K562 (cell line): ENCODE data around the gene IARS1. TPM values are rescaled to one million over a fixed set of nuclear protein-coding genes. Genes with fewer than 3 reads are reported as not detected.

Experiments
- ATAC-seq: fragments of 200-7000 bp; cut with Tn5 transposase; 3 replicates; pipeline ENCODE4 v1.9.1; 2020; ENCODE audit warnings: moderate library complexity
- BruUV-seq: library from RNA; stranded (reverse); fragments of 400-500 nt; replicated peaks from 2 replicates; lab custom pipeline; 2021; lab: Mats Ljungman, UMichigan
- CTCF ChIA-PET: fragments of 300-600 bp; formaldehyde crosslinking; extraction: SDS; loops from one replicate; lab custom pipeline; 2021; ENCODE audit warnings: low intra/inter-chr PET ratio; lab: Yijun Ruan, JAX
- POLR2A ChIA-PET: fragments of 300-600, 350-650 bp; sonication (Branson Sonifier 250); formaldehyde crosslinking; extraction: SDS; loops from one replicate; lab custom pipeline; 2021; ENCODE audit warnings: antibody characterized with exemption, inconsistent platforms; lab: Yijun Ruan, JAX
- DNase-seq, 4 experiments: peaks; one replicate each; pipeline versions ENCODE4 v3.0.0 to v3.0.0-alpha.2; 2011 to 2018; ENCODE audit warnings: low spot score in 3 of 4, mixed read lengths in 3 of 4; ENCODE audit errors: extremely low read depth in 1 of 4
- FAIRE-seq: peaks from 2 replicates; lab custom pipeline; 2011; peaks lifted over from hg19 to GRCh38; lab: Jason Lieb, UNC
- H2AFZ ChIP-seq: 2 replicates; pipeline ENCODE4 v1.6.0; 2011; ENCODE audit warnings: low read depth, low read length, control low read depth, inconsistent platforms
- H3K27ac ChIP-seq: fragments of 200-600 bp; 3 replicates; pipeline ENCODE4 v1.8.0; 2011; ENCODE audit warnings: low read depth, mild to moderate bottlenecking, control low read depth, inconsistent platforms, low read length, moderate library complexity, mixed read lengths; ENCODE audit errors: extremely low read depth
- H3K27me3 ChIP-seq, 2 experiments: fragments of 300-600 bp in 1 of 2; 2 replicates in 1 of 2; 3 replicates in 1 of 2; pipeline versions ENCODE4 v1.6.0 to v1.8.0; 2011; ENCODE audit warnings: inconsistent platforms in 2 of 2, low read length in 2 of 2, mild to moderate bottlenecking in 1 of 2, mixed read lengths in 1 of 2, moderate library complexity in 1 of 2; ENCODE audit not compliant: control insufficient read depth in 2 of 2, insufficient read depth in 2 of 2
- H3K36me3 ChIP-seq: fragments of 300-600 bp; 3 replicates; pipeline ENCODE4 v1.8.0; 2011; ENCODE audit warnings: mild to moderate bottlenecking, low read length, inconsistent platforms; ENCODE audit not compliant: control insufficient read depth, insufficient read depth
- H3K4me1 ChIP-seq, 2 experiments: fragments of 200-600 bp in 1 of 2; replicated peaks in 1 of 2; 2 replicates in 1 of 2; 3 replicates in 1 of 2; pipeline versions ENCODE4 v1.5.1 to v1.8.0; 2011; ENCODE audit warnings: inconsistent platforms in 2 of 2, low read length in 2 of 2, mild to moderate bottlenecking in 1 of 2, mixed read lengths in 1 of 2, moderate library complexity in 1 of 2; ENCODE audit not compliant: control insufficient read depth in 2 of 2, insufficient read depth in 2 of 2
- H3K4me2 ChIP-seq: 2 replicates; pipeline ENCODE4 v1.6.1; 2011; ENCODE audit warnings: low read length, control low read depth, inconsistent platforms, mixed read lengths; ENCODE audit not compliant: insufficient read depth
- H3K4me3 ChIP-seq: fragments of 200-600 bp; sonication (generic), shearing (Covaris generic); 2 replicates; pipeline ENCODE4 v1.5.1; 2016; ENCODE audit warnings: control low read depth, inconsistent platforms
- H3K79me2 ChIP-seq: fragments of 200-600 bp; 3 replicates; pipeline ENCODE4 v1.8.0; 2011; ENCODE audit warnings: low read length, inconsistent platforms; ENCODE audit not compliant: control insufficient read depth, insufficient read depth
- H3K9ac ChIP-seq, 2 experiments: 2 replicates each; pipeline versions ENCODE4 v1.6.0 to v1.6.1; 2011; ENCODE audit warnings: low read depth in 2 of 2, low read length in 2 of 2, control low read depth in 1 of 2, inconsistent platforms in 1 of 2, mild to moderate bottlenecking in 1 of 2, mixed read lengths in 1 of 2; ENCODE audit not compliant: insufficient read depth in 1 of 2
- H3K9me1 ChIP-seq: one replicate; pipeline ENCODE4 v1.6.0; 2011; ENCODE audit warnings: inconsistent platforms, mild to moderate bottlenecking, low read length, moderate library complexity; ENCODE audit not compliant: control insufficient read depth, insufficient read depth
- H3K9me3 ChIP-seq: replicated peaks from 2 replicates; pipeline ENCODE4 v1.5.1; 2011; ENCODE audit warnings: low read depth, low read length, inconsistent platforms; ENCODE audit not compliant: control insufficient read depth, insufficient read depth
- H4K20me1 ChIP-seq: replicated peaks from 2 replicates; pipeline ENCODE4 v1.6.1; 2011; ENCODE audit warnings: low read length, inconsistent platforms, mixed read lengths; ENCODE audit not compliant: control insufficient read depth, insufficient read depth
- BRD4 ChIP-seq: fragments of 200-600 bp; sonication (generic); IDR thresholded peaks from 2 replicates; pipeline ENCODE4 v1.6.1; 2017; ENCODE audit warnings: inconsistent platforms
- POLR2B ChIP-seq: fragments of 450-650 bp; IDR thresholded peaks from 2 replicates; pipeline ENCODE4 v1.6.1; 2018; ENCODE audit warnings: low read depth; ENCODE audit not compliant: partially characterized antibody
- RAD21 ChIP-seq, 2 experiments: fragments of 250-450 bp in 1 of 2; fragments of 450-650 bp in 1 of 2; sonication (Bioruptor Pico) in 1 of 2; formaldehyde crosslinking in 1 of 2; IDR thresholded peaks in 1 of 2; conservative IDR thresholded peaks in 1 of 2; 2 replicates each; pipeline versions ENCODE4 v1.4.0 to v1.8.0; 2020 to 2022; ENCODE audit warnings: mild to moderate bottlenecking in 2 of 2, moderate library complexity in 1 of 2
- SMC3 ChIP-seq: conservative IDR thresholded peaks from 2 replicates; pipeline ENCODE4 v1.6.1; 2011; ENCODE audit warnings: low read depth, low read length, improper control_type of control experiment; ENCODE audit not compliant: insufficient read depth
- WGBS: fragments of 100-300 bp; shearing (Covaris generic); methylation state at CpG from one replicate; pipeline ENCODE4 v1.1.6; 2016; ENCODE audit warnings: low coverage, mixed read lengths; ENCODE audit not compliant: insufficient coverage; ENCODE audit errors: missing lambda C conversion rate; 5-methylcytosine and 5-hydroxymethylcytosine counted together
- in situ Hi-C: fragments of 300-500 bp; cut with MboI; formaldehyde crosslinking; loops from 4 replicates; pipeline ENCODE4 v1.15.0; 2018; ENCODE audit warnings: inconsistent platforms, mixed read lengths
- intact Hi-C: fragments of 100-400 bp; cut with micrococcal nuclease; formaldehyde crosslinking; loops from 2 replicates; pipeline ENCODE4 v1.14.2; 2022
- polyA plus RNA-seq, 8 experiments: library from polyadenylated mRNA; depleted of rRNA in 4 of 8; stranded (reverse) in 5 of 8; unstranded in 3 of 8; fragments of >200 nt; fragmentation: Nextera tagmentation in 2 of 8; fragmentation: Illumina TruSeq in 1 of 8; extraction: Ambion mirVana in 2 of 8; extraction: Trizol in 1 of 8; gene quantifications; 2 replicates each; pipeline versions ENCODE4 v1.2.1 to v1.2.3, GENCODE V29; 2011 to 2014; ENCODE audit warnings: inconsistent platforms in 1 of 8, missing spikeins in 1 of 8
- total RNA-seq, 7 experiments: library from RNA; depleted of rRNA in 6 of 7; stranded (reverse); fragments of >200 nt in 6 of 7; fragmentation: Illumina TruSeq in 2 of 7; extraction: Trizol in 2 of 7; gene quantifications; 2 replicates each; pipeline versions ENCODE4 v1.2.1 to v1.2.3, GENCODE V29; 2011 to 2021; ENCODE audit warnings: low replicate concordance in 1 of 7
- TF ChIP-seq, protein P1 (sequence below), 3 experiments: fragments of 200-800 bp in 1 of 3; fragments of 250-450 bp in 1 of 3; fragments of 450-650 bp in 1 of 3; sonication (Bioruptor Pico) in 1 of 3; sonication (Bioruptor generic) in 1 of 3; formaldehyde crosslinking in 1 of 3; IDR thresholded peaks; 2 replicates each; pipeline versions ENCODE4 v1.6.1 to v1.8.0; 2016 to 2022; ENCODE audit warnings: mild to moderate bottlenecking in 2 of 3, missing genetic modification characterization in 2 of 3, missing compliant biosample characterization in 1 of 3, moderate library complexity in 1 of 3
- TF ChIP-seq, protein P2 (sequence below), 3 experiments: IDR thresholded peaks in 2 of 3; conservative IDR thresholded peaks in 1 of 3; 2 replicates each; pipeline ENCODE4 v1.5.1; 2011 to 2012; ENCODE audit warnings: low read length in 3 of 3, mild to moderate bottlenecking in 3 of 3, control low read depth in 2 of 3, improper control_type of control experiment in 1 of 3, inconsistent platforms in 1 of 3, low read depth in 1 of 3, mixed read lengths in 1 of 3, moderate library complexity in 1 of 3; ENCODE audit not compliant: insufficient read depth in 2 of 3
- TF ChIP-seq, protein P3 (sequence below): fragments of 450-650 bp; formaldehyde crosslinking; IDR thresholded peaks from 2 replicates; pipeline ENCODE4 v1.4.0; 2020; ENCODE audit warnings: mild to moderate bottlenecking, moderate library complexity

The IARS1 gene
- total and polyA plus RNA-seq, 9 of the 15 experiments (the other 6 are each of a cell fraction or from before 2014, with no cell fraction given), result 119 to 371 (median 234) TPM

DNA sequence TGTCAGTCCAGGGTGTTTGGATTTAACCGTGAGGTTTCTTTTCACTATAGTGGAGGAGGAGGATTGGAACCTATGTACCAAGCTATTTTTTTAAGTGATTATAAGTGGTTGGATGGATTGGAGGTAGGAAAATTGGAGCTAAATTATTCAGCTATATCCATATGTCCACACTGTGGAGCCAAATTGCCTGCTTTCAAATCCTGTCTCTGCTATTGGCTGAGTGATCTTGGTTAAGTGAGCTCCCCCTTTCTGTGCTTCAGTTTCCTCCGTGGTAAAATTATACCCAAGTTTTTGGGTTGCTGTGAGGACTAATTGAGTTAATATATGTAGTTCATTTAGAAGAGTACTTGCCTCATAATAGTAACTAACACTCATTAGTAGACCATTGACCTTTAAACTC is 34.7 kb upstream of the IARS1 start:
- 26% methylated on average over 2 of the region's 2 CpGs for WGBS
- POLR2A ChIA-PET, result interaction anchor here (0.6 to 1.3 kb wide), 4 partner anchors 16 to 436 kb away, joined by 3 to 4 read pairs (median 3); no protein-coding TSS in a partner anchor
- FAIRE-seq (peak; percentile 74), ATAC-seq (peak; percentile 36), DNase-seq (peak in 2 of 4 experiments; percentile 58 to 61)
- Histone ChIP-seq H3K9me3 (no peaks in the 10 kb centered on the region), H3K4me3 (no peak overlapping the region), H3K79me2 (peaks cover 51% of the 10 kb centered on the region), H3K9me1 (no peaks in the 10 kb centered on the region), H3K36me3 (peaks cover 20% of the 10 kb centered on the region), H3K4me2 (no peak overlapping the region), H3K4me1 (peaks cover 5 to 16% of the 10 kb centered on the region in 2 experiments; a peak in 3 of 5 replicates), H4K20me1 (no peaks in the 10 kb centered on the region), H3K27ac (no peak overlapping the region), H3K9ac (no peak overlapping the region), H2AFZ (no peak overlapping the region), H3K27me3 (no peaks in the 10 kb centered on the region)
- intact Hi-C loops (loop anchor here (2.0 to 5.0 kb wide), 3 partner anchors 109 to 307 kb away; no protein-coding TSS in a partner anchor), in situ Hi-C loops (loop anchor here (10.0 kb wide), 1 partner anchor 307 kb away; no protein-coding TSS in a partner anchor)
- CTCF ChIA-PET, result interaction anchor here (1.5 to 2.9 kb wide), 2 partner anchors 111 to 306 kb away, joined by 13 to 14 read pairs; no protein-coding TSS in a partner anchor
- BruUV-seq, result no TSS peak
- no peak for TF ChIP-seq POLR2B
- peak; percentile 61 to 74 for TF ChIP-seq RAD21 (CRISPR knock-in tag; conservative IDR thresholded peaks at IDR 0.05 in 1 of 2, IDR thresholded peaks at IDR 0.05 in 1 of 2)
- TF ChIP-seq, protein P1, sequence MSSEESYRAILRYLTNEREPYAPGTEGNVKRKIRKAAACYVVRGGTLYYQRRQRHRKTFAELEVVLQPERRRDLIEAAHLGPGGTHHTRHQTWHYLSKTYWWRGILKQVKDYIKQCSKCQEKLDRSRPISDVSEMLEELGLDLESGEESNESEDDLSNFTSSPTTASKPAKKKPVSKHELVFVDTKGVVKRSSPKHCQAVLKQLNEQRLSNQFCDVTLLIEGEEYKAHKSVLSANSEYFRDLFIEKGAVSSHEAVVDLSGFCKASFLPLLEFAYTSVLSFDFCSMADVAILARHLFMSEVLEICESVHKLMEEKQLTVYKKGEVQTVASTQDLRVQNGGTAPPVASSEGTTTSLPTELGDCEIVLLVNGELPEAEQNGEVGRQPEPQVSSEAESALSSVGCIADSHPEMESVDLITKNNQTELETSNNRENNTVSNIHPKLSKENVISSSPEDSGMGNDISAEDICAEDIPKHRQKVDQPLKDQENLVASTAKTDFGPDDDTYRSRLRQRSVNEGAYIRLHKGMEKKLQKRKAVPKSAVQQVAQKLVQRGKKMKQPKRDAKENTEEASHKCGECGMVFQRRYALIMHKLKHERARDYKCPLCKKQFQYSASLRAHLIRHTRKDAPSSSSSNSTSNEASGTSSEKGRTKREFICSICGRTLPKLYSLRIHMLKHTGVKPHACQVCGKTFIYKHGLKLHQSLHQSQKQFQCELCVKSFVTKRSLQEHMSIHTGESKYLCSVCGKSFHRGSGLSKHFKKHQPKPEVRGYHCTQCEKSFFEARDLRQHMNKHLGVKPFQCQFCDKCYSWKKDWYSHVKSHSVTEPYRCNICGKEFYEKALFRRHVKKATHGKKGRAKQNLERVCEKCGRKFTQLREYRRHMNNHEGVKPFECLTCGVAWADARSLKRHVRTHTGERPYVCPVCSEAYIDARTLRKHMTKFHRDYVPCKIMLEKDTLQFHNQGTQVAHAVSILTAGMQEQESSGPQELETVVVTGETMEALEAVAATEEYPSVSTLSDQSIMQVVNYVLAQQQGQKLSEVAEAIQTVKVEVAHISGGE (CRISPR knock-in tag; IDR thresholded peaks at IDR 0.05), result peak in 1 of 3 experiments; percentile 30; a peak in 1 of 6 replicates
- 0 out of 2 replicates have a peak, but pooled peaks have one; percentile 12 for TF ChIP-seq SMC3
- TF ChIP-seq, protein P2, sequence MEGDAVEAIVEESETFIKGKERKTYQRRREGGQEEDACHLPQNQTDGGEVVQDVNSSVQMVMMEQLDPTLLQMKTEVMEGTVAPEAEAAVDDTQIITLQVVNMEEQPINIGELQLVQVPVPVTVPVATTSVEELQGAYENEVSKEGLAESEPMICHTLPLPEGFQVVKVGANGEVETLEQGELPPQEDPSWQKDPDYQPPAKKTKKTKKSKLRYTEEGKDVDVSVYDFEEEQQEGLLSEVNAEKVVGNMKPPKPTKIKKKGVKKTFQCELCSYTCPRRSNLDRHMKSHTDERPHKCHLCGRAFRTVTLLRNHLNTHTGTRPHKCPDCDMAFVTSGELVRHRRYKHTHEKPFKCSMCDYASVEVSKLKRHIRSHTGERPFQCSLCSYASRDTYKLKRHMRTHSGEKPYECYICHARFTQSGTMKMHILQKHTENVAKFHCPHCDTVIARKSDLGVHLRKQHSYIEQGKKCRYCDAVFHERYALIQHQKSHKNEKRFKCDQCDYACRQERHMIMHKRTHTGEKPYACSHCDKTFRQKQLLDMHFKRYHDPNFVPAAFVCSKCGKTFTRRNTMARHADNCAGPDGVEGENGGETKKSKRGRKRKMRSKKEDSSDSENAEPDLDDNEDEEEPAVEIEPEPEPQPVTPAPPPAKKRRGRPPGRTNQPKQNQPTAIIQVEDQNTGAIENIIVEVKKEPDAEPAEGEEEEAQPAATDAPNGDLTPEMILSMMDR (IDR thresholded peaks at IDR 0.05 in 2 of 3, conservative IDR thresholded peaks at IDR 0.05 in 1 of 3; ENCODE audit: insufficient read depth in 2 of 3, low read depth in 1 of 3, low read length in 3 of 3), result peak; percentile 46 to 77 (median 74)
- no peak for TF ChIP-seq BRD4
- TF ChIP-seq, protein P3, sequence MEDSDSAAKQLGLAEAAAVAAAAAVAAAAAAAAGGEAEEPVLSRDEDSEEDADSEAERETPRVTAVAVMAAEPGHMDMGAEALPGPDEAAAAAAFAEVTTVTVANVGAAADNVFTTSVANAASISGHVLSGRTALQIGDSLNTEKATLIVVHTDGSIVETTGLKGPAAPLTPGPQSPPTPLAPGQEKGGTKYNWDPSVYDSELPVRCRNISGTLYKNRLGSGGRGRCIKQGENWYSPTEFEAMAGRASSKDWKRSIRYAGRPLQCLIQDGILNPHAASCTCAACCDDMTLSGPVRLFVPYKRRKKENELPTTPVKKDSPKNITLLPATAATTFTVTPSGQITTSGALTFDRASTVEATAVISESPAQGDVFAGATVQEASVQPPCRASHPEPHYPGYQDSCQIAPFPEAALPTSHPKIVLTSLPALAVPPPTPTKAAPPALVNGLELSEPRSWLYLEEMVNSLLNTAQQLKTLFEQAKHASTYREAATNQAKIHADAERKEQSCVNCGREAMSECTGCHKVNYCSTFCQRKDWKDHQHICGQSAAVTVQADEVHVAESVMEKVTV (CRISPR knock-in tag), result peak; percentile 25; the same call in 1 of the 2 replicates
